Subcutaneous adipose tissue (tissue), 4 donors: ENCODE results near the gene NOXRED1. TPM values are rescaled to one million over a fixed set of nuclear protein-coding genes. Genes with fewer than 3 reads are reported as not detected.

Experiments used
- CTCF ChIP-seq: fragments of 450-650 bp; IDR thresholded peaks from one replicate; pipeline ENCODE4 v1.5.1; 2016; ENCODE audit warnings: low read depth, mild to moderate bottlenecking, control low read depth, antibody characterized with exemption, moderate library complexity
- total RNA-seq, 4 donors: library from RNA; depleted of rRNA; stranded (reverse); fragments of >200 nt; gene quantifications; one replicate each; pipeline ENCODE4 v1.1.0, GENCODE V29; 2016

NOXRED1 gene, protein sequence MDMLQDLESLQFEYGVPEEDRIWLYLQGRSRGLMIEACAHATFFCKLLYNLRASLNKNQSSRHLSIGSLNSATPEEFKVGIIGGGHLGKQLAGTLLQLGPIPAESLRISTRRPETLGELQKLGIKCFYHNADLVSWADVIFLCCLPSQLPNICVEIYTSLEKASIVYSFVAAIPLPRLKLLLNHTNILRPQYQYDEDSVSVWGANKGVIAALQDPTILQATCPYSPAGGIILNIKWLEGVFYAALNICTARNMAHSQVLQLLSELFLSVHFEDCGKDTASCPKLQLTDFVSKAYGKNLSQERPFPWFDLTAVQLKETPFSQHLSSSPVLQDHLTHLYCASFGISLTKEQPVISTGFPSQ
- under 1 TPM in 2 of 4 donors, not detected in 2; 0.22 to 0.51 TPM for total RNA-seq

DNA sequence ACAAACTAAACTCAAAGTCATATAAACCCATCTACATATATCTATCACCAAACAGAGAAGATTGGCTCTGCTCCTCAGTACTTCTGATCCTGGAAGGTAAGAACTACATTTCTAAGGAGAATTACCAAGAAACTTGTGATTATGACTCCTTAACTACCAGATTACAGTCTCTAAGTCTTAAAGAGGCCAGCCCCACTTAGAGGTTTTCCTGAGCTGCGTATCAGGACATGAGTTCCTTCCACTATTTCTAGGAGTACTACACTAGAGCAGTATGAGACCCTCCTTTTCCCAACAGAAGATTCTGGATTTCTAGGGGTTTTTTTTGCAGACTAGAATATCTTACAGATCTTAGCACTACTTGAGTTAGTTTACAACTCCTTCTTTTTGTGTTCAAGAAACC is at the start of gene NOXRED1:
TSS of gene NOXRED1 (minus strand) at position 101 of the 400 bp plus-strand sequence. CDS start 634 bp downstream, outside the sequence.
- no peak for TF ChIP-seq CTCF

GRCh38 chr14:77470224-77470870 is 47.0 kb upstream of the NOXRED1 start:
- TF ChIP-seq CTCF: no peak

DNA sequence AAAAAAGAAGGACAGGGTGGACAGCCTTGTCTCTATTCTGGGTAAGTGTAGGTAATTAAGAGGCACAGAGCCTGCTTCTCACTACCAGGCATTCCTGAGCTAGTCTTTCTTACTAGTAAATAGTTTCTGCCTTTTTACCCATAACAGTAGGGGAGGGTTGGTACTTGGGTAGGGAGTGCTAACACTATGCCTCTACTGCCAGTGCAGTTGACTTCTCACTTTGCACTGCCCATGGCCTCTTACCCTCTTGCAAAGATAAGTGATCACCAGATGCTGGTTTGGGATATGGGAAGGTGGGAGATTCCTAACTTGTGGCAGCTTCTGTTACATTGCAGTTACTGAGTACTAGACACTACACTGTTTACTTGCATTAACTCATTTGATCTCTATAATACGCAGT is 46.2 kb upstream of the NOXRED1 start:
- no peak for TF ChIP-seq CTCF

- no peak for TF ChIP-seq CTCF
Observed at GRCh38 chr14:77469067-77469505, 45.8 kb upstream of the NOXRED1 start.

GRCh38 chr14:77467801-77468200 is 44.5 kb upstream of the NOXRED1 start:
- no peak for TF ChIP-seq CTCF

- TF ChIP-seq CTCF: no peak
Observed at GRCh38 chr14:77459072-77459723, 35.9 kb upstream of the NOXRED1 start.
